GM21825 (cell line): ENCODE measurements around the gene FADS3.

Experiments used
- ATAC-seq: cut with Tn5 transposase; IDR thresholded peaks from one replicate; pipeline ENCODE4 v1.9.1; 2021; ENCODE audit warnings: mild to moderate bottlenecking, moderate library complexity; ENCODE audit not compliant: unreplicated experiment

The FADS3 gene

DNA sequence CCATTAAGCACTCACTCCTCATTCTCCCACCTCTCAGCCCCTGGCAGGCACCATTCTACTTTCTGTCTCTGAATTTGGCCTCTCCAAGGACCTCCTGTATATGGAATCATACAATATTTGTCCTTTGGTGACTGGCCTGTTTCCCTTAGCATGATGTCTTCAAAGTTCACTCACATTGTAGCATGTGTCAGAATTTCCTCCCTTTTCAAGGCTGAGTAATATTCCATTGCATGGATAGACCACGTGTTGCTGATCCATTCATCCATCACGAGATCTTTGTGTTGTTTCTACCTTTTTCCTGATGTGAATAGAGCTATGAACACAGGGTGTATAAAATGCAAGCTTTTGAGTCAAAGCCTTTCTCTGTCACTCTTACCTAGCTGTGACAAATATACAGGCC lies 51.6 kb downstream of the FADS3 start:
- no peak for ATAC-seq

DNA sequence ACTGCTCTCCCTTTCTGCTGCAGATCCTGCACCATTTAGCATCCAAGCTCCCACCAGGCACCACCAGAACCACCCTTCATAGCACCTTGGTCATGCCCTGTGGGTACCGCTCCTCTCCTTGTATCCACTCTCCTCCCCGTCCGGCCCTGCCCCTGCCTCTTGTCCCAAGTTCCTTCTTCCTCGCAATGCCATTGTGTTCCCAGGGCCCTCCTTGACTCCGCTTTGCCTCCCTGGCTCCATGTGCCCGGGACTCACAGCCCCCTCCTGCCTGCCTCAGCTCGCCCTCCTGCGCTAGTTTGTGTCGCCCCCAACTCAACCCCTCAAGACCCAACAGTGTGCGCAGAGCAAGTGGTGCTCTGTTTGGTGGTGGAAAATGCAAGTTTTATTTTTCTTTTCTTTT lies 52.4 kb downstream of the FADS3 start:
- ATAC-seq: no peak

DNA sequence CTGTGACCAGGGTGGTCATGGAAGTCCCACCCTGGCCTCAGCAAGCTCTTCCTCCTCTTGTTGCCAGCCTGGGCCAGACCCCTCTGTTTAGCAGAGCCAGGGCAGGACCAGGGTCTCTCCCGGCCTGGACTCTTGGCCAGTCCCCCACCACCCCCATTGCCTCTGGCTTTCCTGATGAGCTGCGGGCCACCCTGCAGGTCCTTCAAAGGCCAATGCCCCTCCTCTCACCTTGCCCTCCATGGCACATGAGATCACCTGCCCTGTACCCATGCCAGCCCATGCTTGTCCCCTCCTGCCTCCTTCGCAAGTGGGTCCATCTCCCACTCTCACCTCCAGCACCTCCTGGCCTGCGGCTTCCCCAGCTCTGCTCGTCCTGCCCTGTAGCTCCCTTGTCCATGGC lies 52.8 kb downstream of the FADS3 start:
- no peak for ATAC-seq

GRCh38 chr11:61837411-61838005 lies 53.8 kb downstream of the FADS3 start:
- ATAC-seq: no peak

GRCh38 chr11:61836193-61836592 lies 55.2 kb downstream of the FADS3 start:
- no peak for ATAC-seq

DNA sequence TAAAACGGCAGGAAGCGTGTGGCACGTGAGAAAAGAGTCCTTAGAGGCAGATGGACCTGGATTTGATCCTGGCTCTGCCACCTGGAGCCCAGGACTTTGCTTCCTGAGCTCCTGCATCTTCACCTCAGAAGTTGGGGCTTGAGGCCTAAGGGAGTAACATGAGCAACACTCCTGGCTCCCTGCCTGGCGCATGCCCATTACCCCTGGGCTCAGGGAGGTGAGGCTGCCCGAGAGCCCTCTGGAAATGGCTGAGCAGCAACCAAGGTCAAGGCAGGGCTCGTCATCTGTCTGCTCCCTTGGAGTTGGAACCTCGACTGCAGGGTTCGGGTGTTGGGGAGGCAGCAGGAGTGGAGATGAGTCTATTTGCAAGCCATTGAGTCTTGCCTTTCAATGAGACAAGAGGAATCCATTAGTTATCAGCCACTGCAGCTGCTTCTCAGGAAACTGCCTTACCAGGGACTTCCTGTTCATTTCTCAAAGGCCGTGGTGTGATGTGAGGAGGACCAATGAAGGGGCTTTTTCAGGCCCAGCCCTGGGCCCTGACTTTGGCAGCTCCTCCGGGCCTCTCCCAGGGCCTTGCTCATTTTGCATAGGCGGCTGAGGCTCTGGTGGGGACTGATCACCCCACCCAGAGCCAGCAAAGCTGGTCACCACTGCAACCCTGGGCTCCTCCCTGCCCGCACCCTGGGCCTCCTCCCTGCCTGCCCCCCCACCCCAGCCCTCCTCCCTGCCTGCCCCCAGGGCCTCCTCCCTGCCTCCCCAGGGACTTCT lies 56.9 kb downstream of the FADS3 start:
- peak; percentile 89 for ATAC-seq

- no peak for ATAC-seq
These were observed 57.4 kb downstream of the FADS3 start for GRCh38 chr11:61833926-61834277.

- ATAC-seq: no peak
These were observed 57.9 kb downstream of the FADS3 start for GRCh38 chr11:61833471-61833870.

DNA sequence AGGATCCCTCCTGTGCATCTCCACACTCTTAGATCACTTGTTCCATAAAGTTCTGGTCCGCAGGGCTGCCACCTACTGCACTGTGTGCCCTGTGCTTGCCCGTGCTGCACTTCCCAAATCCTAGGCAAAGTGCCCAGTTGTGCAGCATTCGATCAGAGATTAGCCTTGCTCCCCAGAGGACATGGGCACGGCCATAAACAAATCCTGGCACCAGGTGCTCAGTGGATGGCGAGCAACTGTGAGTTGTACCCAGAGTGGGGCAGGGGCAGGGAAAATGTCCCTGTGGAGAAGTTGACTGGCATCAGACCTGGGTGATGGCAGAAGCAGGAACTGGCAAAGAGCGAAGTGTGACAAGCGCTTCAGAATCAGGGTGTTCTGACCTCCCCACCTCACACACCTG lies 58.6 kb downstream of the FADS3 start:
- no peak for ATAC-seq

- ATAC-seq: no peak
These were observed 59.1 kb downstream of the FADS3 start for GRCh38 chr11:61832207-61832606.

DNA sequence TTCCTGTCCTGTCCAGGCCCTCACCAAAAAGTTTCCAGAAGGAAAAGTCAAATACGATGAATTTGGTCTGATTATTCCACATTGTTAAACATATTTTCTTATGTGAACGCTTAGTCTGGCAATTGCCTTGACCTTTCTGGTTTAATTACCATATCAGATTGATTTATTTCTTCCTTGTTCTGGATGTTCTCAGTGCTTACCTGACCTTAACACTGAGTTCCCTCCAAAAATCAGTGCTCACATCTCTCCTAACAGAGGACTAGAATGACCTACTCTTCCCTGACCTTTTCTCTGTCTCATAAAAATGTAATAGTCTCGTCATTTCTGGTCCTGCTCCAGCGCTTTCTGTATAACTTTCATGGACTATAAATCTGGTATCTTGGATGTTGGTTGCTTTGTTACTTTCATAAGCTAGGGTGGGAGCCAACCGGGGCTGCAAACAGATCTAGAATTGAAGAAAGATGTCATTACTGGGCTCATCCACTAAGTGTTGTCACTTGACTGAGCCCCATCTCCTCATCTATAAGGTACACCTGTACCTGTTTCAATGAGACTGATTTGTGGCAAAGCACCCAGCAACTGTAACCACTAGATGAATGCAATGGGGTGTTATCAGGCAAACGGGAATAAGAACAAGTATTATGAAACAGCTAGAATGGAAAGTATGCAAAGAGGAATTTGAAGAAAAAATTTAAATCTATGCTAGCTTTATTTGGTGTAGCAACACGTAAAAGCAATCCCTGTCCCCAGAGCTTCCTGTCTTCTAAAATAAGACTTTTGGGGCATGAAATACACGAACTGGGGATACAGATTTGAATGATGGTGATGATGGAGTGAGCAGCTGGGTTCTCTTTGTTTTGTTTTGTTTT lies 60.9 kb downstream of the FADS3 start:
- no peak for ATAC-seq

GRCh38 chr11:61829806-61830205 lies 61.5 kb downstream of the FADS3 start:
- ATAC-seq: no peak

- ATAC-seq: no peak
These were observed 62.5 kb downstream of the FADS3 start for GRCh38 chr11:61828629-61829407.

- ATAC-seq: peak; percentile 2
These were observed 63.0 kb downstream of the FADS3 start for GRCh38 chr11:61828379-61828628.

GRCh38 chr11:61827571-61828378 lies 63.6 kb downstream of the FADS3 start, which contains the start of gene FADS2:
TSS of gene FADS2 (plus strand) at chr11:61828300. CDS start at chr11:61828391, 91 bp downstream.
- ATAC-seq: peak; percentile 57

- ATAC-seq: no peak
These were observed 64.3 kb downstream of the FADS3 start for GRCh38 chr11:61826930-61827570.
